HepG2 (cell line): ENCODE results near the gene GRIP1. TPM values are rescaled to one million over a fixed set of nuclear protein-coding genes. Genes with fewer than 3 reads are reported as not detected.

Experiments used
- BCL3 ChIP-seq: sonication (generic); formaldehyde crosslinking; IDR thresholded peaks from 2 replicates; pipeline ENCODE4 v1.5.1; 2020; ENCODE audit warnings: mild to moderate bottlenecking, missing genetic modification reagents, moderate library complexity
- CC2D1A ChIP-seq: sonication (generic); formaldehyde crosslinking; IDR thresholded peaks from 2 replicates; pipeline ENCODE4 v1.8.1; 2023; ENCODE audit warnings: mild to moderate bottlenecking, missing genetic modification reagents
- ELF1 ChIP-seq: sonication (generic); formaldehyde crosslinking; IDR thresholded peaks from 2 replicates; pipeline ENCODE4 v1.4.0; 2020; ENCODE audit warnings: missing genetic modification reagents
- ETV6 ChIP-seq: sonication (generic); formaldehyde crosslinking; conservative IDR thresholded peaks from 2 replicates; pipeline ENCODE4 v1.4.0; 2020; ENCODE audit warnings: missing genetic modification reagents
- FOXA3 ChIP-seq: IDR thresholded peaks from 2 replicates; pipeline ENCODE4 v1.6.1; 2016; ENCODE audit warnings: missing genetic modification reagents, missing compliant biosample characterization
- FOXP4 ChIP-seq: sonication (generic); formaldehyde crosslinking; IDR thresholded peaks from 2 replicates; pipeline ENCODE4 v1.4.0; 2020; ENCODE audit warnings: missing genetic modification reagents
- GMEB2 ChIP-seq: IDR thresholded peaks from 2 replicates; pipeline ENCODE4 v1.6.1; 2016; ENCODE audit warnings: missing biosample characterization, missing genetic modification reagents, low read depth
- MLXIP ChIP-seq: sonication (generic); formaldehyde crosslinking; IDR thresholded peaks from 2 replicates; pipeline ENCODE4 v1.9.0; 2021; ENCODE audit warnings: missing genetic modification reagents, borderline replicate concordance
- NFAT5 ChIP-seq: sonication (generic); formaldehyde crosslinking; IDR thresholded peaks from 2 replicates; pipeline ENCODE4 v1.4.0; 2020; ENCODE audit warnings: missing genetic modification reagents
- POLR2A ChIP-seq, 2 experiments: IDR thresholded peaks; 2 replicates each; pipeline ENCODE4 v1.6.1; 2011; ENCODE audit warnings: low read depth in 2 of 2, low read length in 2 of 2, mild to moderate bottlenecking in 1 of 2, moderate library complexity in 1 of 2; ENCODE audit not compliant: insufficient read depth in 1 of 2
- RCOR2 ChIP-seq: IDR thresholded peaks from 2 replicates; pipeline ENCODE4 v1.6.1; 2016; ENCODE audit warnings: missing biosample characterization, missing genetic modification reagents
- ZMYM4 ChIP-seq: sonication (generic); formaldehyde crosslinking; IDR thresholded peaks from 2 replicates; pipeline ENCODE4 v1.8.1; 2023; ENCODE audit warnings: mild to moderate bottlenecking, missing genetic modification reagents
- ZNF709 ChIP-seq: sonication (generic); formaldehyde crosslinking; IDR thresholded peaks from 2 replicates; pipeline ENCODE4 v1.5.0; 2020; ENCODE audit warnings: mild to moderate bottlenecking, missing genetic modification reagents
- polyA plus RNA-seq, 8 experiments: library from polyadenylated mRNA; depleted of rRNA in 3 of 8; stranded (reverse) in 7 of 8; unstranded in 1 of 8; fragments of >200 nt; fragmentation: Illumina TruSeq in 4 of 8; extraction: Trizol in 4 of 8; gene quantifications; 2 replicates each; pipeline versions ENCODE4 v1.2.1 to v1.2.3, GENCODE V29; 2011 to 2016; ENCODE audit warnings: low read depth in 4 of 8, missing spikeins in 1 of 8, mixed read lengths in 1 of 8; ENCODE audit not compliant: insufficient read depth in 1 of 8
- total RNA-seq, 5 experiments: library from RNA; depleted of rRNA; stranded (reverse); fragments of >200 nt; fragmentation: Illumina TruSeq; extraction: Trizol; gene quantifications; 2 replicates each; pipeline ENCODE4 v1.2.3, GENCODE V29; 2016; ENCODE audit warnings: low read depth in 1 of 5

GRIP1 gene
- total and polyA plus RNA-seq, 2 of the 13 experiments (the other 11 are each of a cell fraction or from before 2014, with no cell fraction given), result not detected

GRCh38 chr12:66301944-66302826 is 376.7 kb downstream of the GRIP1 start, which contains the start of gene HELB (continued):
- TF ChIP-seq GMEB2 (CRISPR knock-in tag) (peak; percentile 72; the same call in 1 of the 2 replicates), ETV6 (CRISPR knock-in tag) (no peak), ELF1 (CRISPR knock-in tag) (peak; percentile 96), ZNF709 (CRISPR knock-in tag) (0 out of 2 replicates have a peak, but pooled peaks have one; percentile 50), RCOR2 (CRISPR knock-in tag) (no peak), FOXP4 (CRISPR knock-in tag) (peak; percentile 16; the same call in 1 of the 2 replicates), POLR2A (IDR thresholded peaks at IDR 0.05; ENCODE audit: insufficient read depth in 1 of 2, low read depth in 2 of 2, low read length in 2 of 2) (peak; percentile 86 to 88), CC2D1A (CRISPR knock-in tag) (no peak), FOXA3 (peak; percentile 48), BCL3 (CRISPR knock-in tag) (0 out of 2 replicates have a peak, but pooled peaks have one; percentile 22), NFAT5 (CRISPR knock-in tag) (no peak), MLXIP (CRISPR knock-in tag) (no peak), ZMYM4 (CRISPR knock-in tag) (peak; percentile 92)
